HG03066 (cell line): ENCODE data around the gene MED15.
"Not testable (repeated sequence)": the region's sequence is repeated elsewhere in the genome, so short reads cannot be mapped to it uniquely, and the experiment has no call there.

ENCODE experiments used
- ATAC-seq: cut with Tn5 transposase; IDR thresholded peaks from one replicate; pipeline ENCODE4 v1.9.1; 2021; ENCODE audit warnings: low read depth; ENCODE audit not compliant: unreplicated experiment

Gene MED15

DNA sequence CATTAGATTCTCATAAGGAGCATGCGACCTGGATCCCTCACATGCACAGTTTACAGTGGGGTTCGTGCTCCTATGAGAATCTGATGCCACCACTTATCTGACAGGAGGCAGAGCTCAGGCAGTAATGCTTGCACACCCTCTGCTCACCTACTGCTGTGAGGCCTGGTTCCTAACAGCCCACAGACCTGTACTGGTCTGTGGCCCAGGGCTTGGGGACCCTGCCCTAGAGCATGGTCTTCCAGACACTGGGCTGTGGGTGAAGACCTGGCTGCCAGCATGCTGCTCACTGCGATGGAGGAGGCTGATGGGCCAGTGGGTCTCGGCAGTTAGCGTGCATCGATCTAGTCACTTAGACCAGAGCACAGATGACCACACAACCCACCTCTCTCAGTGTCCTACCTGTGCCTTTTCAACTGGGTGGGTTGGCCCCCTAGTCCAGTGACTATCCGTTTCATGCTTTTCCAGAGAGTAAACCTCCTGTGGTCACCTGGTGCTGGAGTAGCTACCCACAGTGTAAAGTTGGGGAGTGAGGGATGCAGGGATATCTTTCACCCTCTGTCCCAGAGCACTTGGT lies 21.1 kb downstream of the MED15 start:
- ATAC-seq, result no peak

DNA sequence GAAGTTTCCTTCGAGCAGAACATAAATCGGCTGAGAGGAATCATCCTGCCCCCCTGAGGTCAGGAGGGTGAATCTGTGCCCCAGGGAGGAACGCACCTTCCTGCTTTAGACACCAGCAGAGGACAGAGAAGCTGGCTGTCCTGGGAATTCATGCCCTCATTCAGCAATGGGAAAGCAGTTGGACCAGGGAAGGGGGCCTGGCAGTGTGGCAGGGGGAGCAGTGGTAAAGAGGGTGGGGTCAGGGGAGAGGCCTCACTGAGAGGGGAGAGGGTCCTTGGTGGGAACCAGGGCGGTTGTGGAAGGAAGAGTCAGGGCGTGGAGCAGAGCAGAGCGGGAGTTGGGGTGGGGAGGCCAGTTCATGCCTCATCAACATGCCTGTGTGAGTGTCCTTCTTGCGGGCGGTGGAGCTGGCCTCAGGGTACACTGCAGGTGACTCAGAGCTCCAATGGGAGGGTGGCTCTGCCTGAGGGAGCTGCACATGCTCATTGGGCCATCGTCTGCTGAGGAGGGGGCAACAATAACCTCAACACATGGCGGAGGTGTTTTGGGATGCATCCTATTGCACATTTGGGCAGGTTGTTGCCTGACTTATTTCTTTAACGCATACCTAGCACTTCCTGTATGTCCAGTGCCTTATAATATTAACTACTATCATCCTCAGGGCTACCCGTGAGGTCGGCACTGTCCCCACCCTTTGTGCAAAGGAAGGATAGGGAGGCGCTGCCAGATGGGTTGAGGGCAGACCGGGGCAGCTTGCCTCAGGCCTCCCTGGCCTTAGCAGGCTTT lies 23.2 kb downstream of the MED15 start:
- ATAC-seq, result no peak

DNA sequence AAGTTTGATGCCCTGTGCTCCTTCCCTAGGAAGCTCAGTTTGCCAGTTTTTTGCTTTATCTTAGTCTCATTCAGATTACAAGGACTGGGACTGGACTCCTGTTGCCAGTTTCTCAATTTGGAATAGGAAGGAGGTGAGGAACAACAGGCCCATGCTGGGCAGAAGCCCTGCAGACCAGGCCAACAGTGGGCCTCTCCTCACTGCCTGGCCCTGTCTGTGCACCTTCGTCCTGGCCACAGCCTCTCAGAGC lies 23.7 kb downstream of the MED15 start:
- no peak for ATAC-seq

DNA sequence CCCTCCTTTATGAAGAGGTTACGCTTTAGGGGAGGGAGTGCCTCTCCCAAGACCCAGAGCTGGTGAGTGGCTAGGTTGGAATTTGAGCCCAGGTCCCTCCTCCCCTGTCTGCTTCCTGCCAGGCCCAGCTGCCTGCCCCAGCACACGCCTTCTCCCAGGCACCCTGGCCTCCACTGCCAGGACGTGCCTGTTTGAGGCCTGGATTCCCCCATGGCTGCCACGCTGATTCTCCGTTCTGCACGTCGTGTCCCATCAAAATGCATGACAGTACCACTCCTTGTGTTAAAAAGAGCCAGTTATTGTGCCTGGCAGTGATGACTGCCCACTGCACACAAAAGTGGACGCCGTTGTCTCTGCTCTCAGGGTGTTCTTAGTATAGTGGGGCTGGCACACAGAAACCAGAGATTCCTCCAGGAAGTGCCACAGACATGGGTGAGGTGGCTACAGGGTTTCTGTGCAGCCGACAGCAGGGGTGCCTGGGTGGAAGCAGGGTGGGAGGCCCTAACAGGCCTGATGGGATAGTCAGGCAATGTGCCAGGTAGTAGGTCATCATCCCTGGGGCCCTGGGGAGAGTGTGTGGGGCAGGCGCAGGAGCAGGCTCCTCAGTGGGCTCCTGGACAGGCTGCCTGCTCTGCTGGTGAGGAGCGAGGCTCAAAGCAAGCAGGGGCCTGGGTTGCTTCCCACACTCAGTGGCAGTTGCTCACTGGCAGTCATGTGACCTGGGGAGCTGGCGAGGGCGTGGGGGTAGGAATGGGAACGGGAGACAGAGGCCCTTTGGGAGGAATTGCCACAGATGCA lies 24.2 kb downstream of the MED15 start:
- no peak for ATAC-seq

DNA sequence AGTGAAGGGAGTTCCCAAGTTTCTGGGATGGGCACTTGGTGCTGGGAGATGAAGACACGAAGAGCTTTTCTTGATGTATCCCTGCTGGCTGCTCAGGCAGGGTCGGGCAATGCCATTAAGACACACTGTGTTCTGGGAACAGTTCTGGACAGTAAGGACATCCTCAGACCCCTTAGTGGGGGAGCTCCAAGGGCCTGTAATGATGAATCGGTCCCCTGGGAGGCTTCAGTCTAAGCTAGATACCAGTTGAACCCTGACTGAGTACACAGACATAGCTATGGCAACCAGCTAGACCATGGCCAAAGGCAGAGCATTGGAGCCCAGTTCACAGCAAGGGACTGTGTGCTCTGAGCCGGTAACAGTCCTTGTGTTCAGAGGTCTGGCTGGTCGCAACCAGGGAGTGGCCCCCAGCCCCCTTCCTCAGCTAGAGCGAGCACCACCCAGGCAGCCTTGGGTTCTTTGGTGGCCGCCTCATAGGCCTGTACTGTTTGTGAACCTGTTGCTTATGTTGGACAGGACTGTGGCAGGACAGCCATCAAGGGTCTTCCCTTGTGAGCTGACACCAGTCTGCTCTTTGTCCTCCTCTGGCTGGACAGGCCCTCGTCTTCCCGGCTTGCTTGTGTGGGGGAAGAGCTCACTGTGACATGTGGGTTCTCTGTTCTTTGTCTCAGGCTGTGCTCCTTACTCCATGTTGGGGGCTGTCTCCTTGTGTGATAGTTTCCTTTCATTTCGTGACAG lies 25.0 kb downstream of the MED15 start:
- no peak for ATAC-seq

DNA sequence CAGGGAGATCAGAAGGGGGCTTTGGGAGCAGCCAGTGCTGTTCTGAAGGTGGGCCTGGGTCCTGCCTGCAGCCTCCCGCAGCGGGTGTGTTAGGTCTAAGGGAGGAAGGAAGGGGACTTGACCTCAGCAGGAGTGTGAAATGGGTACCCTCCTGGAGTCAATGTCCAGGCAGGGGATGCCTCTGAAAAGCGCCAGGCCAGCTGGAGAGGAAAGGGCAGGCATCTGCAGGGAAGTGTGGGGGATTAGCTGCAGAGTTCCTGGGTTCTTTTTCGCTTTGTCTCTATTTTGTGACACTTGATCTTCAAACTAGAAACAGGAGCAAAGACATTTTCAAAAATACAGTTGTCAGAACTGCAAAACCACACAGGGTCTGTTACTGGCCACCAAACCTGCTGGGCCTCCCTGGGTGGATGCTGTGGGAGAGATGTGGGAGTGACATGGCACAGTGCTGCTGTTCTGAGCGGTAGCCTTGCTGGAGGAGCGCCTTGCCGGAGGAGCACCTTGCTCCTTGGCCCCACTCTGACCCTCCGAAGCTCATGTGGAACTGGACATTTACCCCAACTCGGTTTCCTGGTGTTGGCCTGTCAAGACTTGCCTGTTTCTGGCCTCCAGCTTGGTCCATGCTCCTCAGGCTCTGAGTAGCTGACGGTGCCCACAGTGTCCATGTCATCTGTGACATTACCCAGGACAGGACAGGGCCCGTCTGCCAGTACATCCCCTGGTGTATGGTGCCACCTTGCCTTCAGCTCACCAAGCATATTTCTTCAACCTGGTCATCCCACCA lies 25.9 kb downstream of the MED15 start:
- ATAC-seq, result no peak

DNA sequence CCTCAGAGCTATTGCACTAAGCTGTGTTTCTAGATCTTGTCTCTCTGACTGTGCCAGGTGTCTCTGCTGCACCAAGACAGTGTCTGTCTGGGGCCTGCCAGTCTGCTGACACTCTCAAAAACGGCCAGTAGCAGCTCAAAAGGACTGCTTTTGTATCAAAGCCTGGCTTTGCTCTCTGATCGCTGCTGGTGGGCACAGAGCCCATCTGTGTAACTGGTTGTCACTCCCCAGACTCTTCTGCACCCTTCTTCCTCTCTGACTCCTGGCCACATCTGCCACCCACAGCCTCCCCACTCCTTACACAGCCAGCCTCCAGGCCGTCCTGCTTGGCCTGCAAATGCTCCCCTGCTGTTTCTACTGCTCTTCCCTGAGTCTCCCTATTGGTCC lies 26.5 kb downstream of the MED15 start:
- no peak for ATAC-seq

DNA sequence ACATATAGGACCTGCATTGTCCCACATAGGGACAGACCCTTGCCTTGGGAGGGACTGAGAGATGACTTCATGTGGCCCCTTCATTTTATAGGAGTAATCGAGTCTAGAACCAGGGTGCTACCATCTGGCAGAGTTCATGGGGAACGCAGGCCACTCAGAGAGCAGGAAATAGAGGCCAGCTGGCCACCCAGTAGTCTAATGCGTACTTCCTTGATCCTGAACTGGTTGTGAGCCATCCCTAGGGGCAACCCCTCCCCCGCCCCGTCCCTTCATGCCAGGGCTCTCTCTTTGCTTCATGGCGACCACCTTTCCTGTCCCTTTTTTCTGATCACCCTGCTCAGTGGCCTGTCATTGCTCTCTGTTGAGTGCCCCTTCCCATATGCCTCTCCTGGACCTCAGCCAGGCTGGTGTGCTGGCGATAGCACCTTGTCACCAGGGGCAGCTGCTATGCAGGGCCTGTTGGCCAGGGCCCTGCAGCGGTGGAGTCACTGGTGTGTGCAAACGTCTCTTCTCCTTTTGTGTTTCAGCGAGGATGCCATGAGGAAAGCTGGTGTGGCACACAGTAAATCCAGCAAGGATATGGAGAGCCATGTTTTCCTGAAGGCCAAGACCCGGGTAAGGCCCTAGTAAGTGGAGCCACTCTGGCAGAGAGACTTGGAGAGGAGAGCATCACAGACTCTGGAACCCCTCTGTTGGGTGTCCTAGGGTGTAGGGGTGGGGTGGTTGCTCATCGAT lies 29.3 kb downstream of the MED15 start:
- no peak for ATAC-seq

DNA sequence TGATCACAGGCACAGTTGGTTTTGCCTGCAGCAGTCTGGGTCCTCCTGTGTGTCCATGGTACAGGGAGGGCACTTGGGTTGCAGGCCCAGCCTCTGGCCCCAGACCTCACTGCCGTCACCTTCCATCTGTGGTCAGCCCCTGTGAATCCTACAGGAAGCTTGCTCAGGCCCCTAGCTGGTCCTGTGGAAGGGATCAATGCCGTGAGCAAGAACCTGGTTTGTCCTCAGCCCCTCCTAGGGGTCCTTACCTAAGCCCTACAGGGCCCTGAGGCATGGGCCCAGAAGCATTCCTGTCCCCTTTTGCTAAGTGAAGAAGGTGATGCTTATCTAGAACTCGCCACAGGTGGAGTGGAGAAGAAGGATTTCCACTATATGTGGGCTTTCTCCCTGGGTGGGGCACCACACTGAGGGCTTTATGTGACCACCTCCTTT lies 29.9 kb downstream of the MED15 start:
- ATAC-seq, result no peak

DNA sequence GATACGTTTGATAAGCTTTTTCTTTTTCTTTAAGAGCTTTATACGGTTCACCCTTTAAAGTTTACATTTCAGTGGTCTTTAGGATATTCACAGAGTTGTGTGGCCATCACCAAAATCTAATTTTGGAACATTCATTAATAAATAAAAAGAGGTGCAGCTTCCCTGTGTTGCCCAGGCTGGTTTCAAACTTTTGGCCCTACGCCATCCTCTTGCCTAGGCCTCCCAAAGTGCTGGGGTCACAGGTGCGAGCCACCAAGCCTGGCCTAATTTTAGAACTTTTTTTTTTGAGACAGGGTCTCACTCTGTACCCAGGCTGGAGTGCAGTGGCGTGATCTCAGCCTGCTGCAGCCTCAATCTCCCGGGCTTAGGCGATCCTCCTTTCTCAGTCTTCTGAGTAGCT lies 30.6 kb downstream of the MED15 start:
- ATAC-seq, result no peak

DNA sequence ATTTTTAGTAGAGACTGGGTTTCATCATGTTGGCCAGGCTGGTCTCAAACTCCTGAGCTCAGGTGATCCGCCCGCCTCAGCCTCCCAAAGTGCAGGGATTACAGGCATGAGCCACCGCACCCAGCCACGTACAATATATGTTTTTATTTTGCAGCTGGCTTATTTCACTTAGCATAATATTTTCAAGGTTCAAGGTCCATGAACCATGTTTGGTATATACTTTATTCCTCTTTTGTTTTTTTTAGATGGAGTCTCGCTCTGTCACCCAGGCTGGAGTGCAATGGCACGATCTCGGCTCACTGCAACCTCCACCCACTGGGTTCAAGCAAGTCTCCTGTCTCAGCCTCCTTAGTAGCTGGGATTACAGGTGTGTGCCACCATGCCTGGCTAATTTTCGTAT lies 31.5 kb downstream of the MED15 start:
- ATAC-seq, result not testable (repeated sequence)

DNA sequence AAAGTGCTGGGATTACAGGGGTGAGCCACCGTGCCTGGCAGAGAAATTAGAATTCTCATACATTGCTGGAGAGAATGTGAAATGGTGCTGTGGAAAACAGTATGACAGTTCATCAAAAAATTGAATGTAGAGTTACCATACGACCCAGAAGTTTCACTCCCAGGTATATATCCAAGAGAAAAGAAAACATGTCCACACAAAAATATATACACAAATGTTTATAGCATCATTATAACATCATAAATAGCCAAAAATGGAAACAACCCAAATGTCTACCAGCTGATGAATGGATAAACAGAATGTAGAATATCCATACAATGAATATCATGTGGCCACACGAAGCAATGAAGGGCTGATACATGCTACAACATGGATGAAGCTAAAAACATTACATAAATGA lies 34.6 kb downstream of the MED15 start:
- no peak for ATAC-seq

DNA sequence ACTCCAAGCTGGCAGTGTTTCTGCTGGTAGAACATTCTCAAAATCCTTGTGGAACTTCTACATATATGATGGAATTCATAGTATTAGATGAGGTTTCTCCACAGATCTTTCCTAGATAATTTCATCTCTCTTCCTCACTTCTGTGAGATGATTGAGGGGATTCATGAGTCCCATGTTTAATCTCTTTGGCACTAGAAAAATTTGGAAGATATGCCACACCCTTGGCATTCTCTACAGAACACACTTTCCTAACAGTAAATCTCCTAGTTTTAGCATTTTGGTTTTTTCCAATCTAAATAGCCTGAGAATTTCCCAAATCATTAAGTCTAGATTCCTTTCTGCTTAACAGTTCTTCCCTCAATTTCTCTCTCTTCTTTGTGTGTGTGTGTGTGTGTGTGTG lies 35.3 kb downstream of the MED15 start:
- no peak for ATAC-seq

DNA sequence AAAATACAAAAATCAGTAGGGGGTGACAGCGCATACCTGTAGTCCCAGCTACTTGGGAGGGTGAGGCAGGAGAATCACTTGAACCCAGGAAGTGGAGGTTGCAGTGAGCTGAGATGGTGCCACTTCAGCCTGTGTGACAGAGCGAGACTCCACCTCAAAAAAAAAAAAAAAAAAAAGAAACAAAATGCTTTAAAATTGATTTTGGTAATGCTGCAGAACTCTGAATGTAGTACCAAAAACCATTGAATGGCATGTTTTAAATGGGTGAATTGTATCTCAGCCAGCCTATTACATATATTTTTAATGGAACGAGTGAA lies 37.9 kb downstream of the MED15 start:
- ATAC-seq, result not testable (repeated sequence)

DNA sequence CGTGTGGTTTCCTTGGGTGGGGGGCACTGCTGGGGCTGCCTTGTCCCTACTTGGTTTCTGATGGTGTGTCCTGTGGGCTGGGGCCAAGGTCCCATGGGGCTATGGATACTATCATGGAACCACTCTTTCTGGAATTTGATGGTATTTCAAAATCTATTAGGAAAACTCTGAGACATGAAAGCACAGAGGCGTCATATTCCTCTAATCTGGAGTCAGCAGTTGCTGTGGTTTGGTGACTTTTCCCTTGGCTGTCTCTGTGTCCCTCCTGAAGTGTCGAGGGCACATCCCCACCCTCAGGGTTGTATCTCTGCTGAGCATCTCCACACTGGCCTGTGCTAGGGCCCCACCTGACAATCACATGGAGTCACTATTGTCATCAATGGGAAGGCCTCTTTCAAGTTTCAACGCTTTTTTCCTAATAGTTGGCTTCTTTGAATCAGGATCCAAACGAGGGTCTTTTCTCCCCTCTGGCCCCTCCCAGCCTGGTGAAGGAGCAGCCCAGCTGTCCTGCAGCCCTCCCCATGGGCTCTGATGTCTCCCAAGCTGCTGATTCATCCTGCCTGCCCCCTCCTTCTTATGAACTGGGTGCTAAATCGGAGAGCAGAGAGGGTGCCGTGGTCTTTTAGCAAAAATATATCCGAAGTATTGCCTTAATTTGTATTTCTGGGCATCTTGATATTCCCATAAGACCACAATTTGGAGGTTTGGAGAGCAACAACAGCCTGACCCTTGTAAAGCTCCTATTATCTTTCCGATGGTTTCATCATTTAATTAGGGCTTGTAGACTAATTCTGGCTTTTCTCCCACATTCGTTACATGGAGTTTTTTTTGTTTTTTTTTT lies 38.5 kb downstream of the MED15 start:
- ATAC-seq, result no peak

DNA sequence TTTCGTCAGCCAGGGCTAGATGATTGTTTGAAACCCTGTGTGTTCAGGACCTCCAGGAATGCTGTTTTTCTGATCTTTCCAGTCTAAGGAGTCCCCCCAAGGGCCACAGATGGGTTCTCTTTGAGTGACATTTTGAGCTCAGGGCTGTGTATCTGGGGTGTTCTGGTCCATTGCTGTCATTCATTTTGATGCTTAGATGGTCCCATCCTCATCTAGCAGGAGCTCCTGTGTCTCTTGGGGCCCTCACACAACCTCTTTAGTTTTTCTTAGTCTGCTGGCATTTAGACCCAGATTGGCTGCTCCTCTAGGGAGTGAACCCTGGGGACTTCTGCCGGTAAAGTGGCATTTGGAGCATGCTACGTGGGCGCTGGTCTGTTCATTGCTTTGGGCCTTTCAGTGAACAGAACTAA lies 39.1 kb downstream of the MED15 start:
- no peak for ATAC-seq

DNA sequence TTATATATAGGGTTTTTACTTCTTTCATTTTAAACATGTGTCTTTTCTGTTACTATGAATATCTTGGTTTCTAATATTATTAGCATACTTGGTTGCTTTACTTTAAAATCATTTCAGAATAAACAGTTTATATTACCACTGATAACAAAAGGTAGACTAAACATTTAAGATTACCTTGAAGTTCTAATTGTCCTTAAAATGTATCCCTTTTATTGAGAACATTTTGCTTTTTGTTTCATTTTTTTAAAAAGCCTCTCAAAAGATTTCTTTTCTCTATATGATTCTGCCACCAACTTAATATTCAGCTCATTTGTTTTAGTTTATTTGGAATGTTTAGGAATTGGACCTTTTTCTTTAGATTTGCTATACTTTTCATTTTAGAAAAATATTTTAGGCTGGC lies 39.6 kb downstream of the MED15 start:
- ATAC-seq, result no peak

DNA sequence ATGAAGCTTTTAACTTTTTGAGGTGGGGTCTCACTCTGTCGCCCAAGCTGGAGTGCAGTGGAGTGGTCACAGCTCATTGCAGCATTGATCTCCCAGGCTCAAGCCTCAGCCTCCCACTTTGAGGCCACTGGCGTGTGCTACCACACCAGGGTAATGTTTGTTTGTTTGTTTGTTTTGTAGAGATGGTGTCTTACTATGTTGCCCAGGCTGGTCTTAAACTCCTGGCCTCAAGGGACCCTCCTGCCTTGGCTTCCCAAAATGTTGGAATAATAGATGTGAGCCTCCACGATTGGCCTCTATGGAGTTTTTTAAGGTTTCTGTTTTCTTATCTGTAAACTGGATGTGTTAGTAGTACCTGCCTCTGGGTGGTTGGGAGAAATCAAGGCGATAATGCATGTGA lies 41.4 kb downstream of the MED15 start:
- ATAC-seq, result no peak

DNA sequence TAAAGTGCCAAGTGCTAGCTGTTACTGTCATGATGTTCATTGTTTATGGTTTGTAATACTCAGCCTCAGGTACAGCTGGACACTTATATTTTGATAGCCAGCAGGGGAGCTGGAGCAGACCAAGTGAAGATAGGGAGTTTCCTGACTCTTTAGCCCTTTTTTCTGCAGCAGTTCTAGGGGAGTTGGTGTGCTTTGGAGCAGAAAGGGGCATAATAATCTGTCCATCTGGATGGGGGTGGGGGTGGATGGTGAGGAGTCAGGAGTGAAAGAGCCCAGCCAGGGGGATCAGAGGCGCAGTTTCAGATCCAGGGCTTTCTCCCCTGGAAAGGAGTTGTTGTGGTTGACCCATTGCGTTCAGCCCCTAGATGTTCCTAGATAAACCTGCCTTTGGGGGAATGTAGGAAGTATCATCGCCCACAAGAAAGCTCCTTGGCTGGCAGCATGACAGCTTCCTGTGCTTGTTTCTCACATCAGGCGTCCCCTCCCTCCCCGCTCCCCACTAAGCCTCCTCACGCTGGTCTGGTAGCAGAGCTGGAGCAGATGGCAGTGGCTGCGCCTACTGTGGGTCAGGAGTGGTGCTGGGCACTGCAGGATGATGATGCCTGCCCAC lies 41.9 kb downstream of the MED15 start:
- ATAC-seq, result no peak
